ENCODE data around the gene JTB.

GRCh38 chr1:153926405-153926804 is 51.1 kb downstream of the JTB start:
- TF ChIP-seq POLR2A (IDR thresholded peaks at IDR 0.05; ENCODE audit: low read depth, low read length): no peak
- no peak for TF ChIP-seq TAF1 (IDR thresholded peaks at IDR 0.05; ENCODE audit: borderline replicate concordance, low read depth, low read length)
